Thyroid gland (tissue), 4 donors: ENCODE measurements around the gene CHN2. TPM values are rescaled to one million over a fixed set of nuclear protein-coding genes. Genes with fewer than 3 reads are reported as not detected.
A peak's percentile ranks its signal among the peaks of the same experiment; 100 is the strongest.

Source experiments
- DNase-seq, 2 donors: peaks; one replicate each; pipeline ENCODE4 v3.0.0-alpha.2; 2019
- H3K27ac ChIP-seq, 3 donors: fragments of 200-600 bp; sonication (generic); 1 replicate in 2 of 3; 2 replicates in 1 of 3; pipeline ENCODE4 v1.5.1; 2016 to 2019; ENCODE audit warnings: mild to moderate bottlenecking in 1 of 3, moderate library complexity in 1 of 3
- H3K27me3 ChIP-seq: fragments of 200-600 bp; sonication (generic); one replicate; pipeline ENCODE4 v1.5.1; 2019
- H3K36me3 ChIP-seq, 2 donors: fragments of 200-600 bp; sonication (generic); one replicate each; pipeline ENCODE4 v1.5.1; 2016 to 2019
- H3K4me1 ChIP-seq, 2 donors: fragments of 200-600 bp; sonication (generic); one replicate each; pipeline ENCODE4 v1.5.1; 2017 to 2019
- H3K4me3 ChIP-seq, 3 donors: fragments of 200-600 bp; sonication (generic); replicated peaks in 1 of 3; 1 replicate in 2 of 3; 2 replicates in 1 of 3; pipeline ENCODE4 v1.5.1; 2016; ENCODE audit warnings: mild to moderate bottlenecking in 1 of 3
- H3K9me3 ChIP-seq: fragments of 200-600 bp; sonication (generic); one replicate; pipeline ENCODE4 v1.5.1; 2017
- CTCF ChIP-seq, 6 experiments: fragments of 200-600 bp in 3 of 6; fragments of 450-650 bp in 3 of 6; sonication (generic) in 3 of 6; IDR thresholded peaks; one replicate each; pipeline ENCODE4 v1.5.1; 2016 to 2019; ENCODE audit warnings: antibody characterized with exemption in 6 of 6, mild to moderate bottlenecking in 2 of 6, inconsistent platforms in 1 of 6, moderate library complexity in 1 of 6
- POLR2A ChIP-seq, 2 donors: fragments of 450-650 bp; IDR thresholded peaks; one replicate each; pipeline ENCODE4 v1.6.1; 2017; ENCODE audit warnings: antibody characterized with exemption in 2 of 2, mild to moderate bottlenecking in 2 of 2, moderate library complexity in 1 of 2
- WGBS, 2 donors: methylation state at CpG; one replicate each; pipeline ENCODE4 v1.1.5; 2017; 5-methylcytosine and 5-hydroxymethylcytosine counted together
- intact Hi-C: fragments of 100-400 bp; cut with DNase I; formaldehyde crosslinking; loops from one replicate; pipeline ENCODE4 v1.15.1; 2023
- total RNA-seq, 4 donors: library from RNA; depleted of rRNA; stranded (reverse); fragments of >200 nt; gene quantifications; one replicate each; pipeline ENCODE4 v1.2.3, GENCODE V29; 2016

Gene CHN2
- total RNA-seq, 4 donors from 2014 or later: 11.7 to 54.3 (median 41.4) TPM

GRCh38 chr7:29342761-29343160 is 148.2 kb downstream of the CHN2 start:
- no peak for DNase-seq
- H3K27ac ChIP-seq: no peak overlapping the region
- intact Hi-C loops: no loop called here
- H3K9me3 ChIP-seq: no peaks in the 10 kb centered on the region
- H3K27me3 ChIP-seq: no peaks in the 10 kb centered on the region
- no peaks in the 10 kb centered on the region for H3K36me3 ChIP-seq
- no peak overlapping the region for H3K4me3 ChIP-seq
- TF ChIP-seq CTCF (IDR thresholded peaks at IDR 0.05): no peak
- WGBS, 2 donors: 88 to 94% methylated on average over 3 of the region's 3 CpGs
- H3K4me1 ChIP-seq: peaks cover 23 to 28% of the 10 kb centered on the region in 2 donors

DNA sequence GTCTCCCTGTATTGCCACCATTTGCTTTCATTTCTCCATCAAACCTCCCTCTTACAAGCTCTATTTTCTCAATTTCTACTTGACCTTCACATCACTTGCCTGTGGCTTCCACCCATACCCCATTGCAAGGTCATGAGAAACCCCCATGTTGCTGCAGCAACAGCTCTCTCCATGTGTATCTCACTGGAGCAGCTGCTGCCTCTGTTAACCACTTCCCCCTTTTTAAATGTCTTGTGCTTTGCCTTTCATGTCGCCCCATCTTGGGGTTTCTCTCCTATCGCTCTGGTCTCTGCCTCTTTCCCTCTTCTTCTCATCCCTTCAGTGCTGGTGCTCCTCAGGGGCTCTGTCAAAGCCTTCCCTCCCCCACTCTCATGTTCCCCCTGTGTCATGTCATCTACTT is 148.8 kb downstream of the CHN2 start:
- WGBS, 2 donors: 90 to 93% methylated on average over 2 of the region's 2 CpGs
- H3K27ac ChIP-seq: no peak overlapping the region
- H3K4me3 ChIP-seq: no peak overlapping the region
- H3K36me3 ChIP-seq: no peaks in the 10 kb centered on the region
- no peaks in the 10 kb centered on the region for H3K9me3 ChIP-seq
- H3K4me1 ChIP-seq: peaks cover 23 to 28% of the 10 kb centered on the region in 2 donors
- no peaks in the 10 kb centered on the region for H3K27me3 ChIP-seq
- no peak for TF ChIP-seq CTCF (IDR thresholded peaks at IDR 0.05)
- no peak for TF ChIP-seq POLR2A (IDR thresholded peaks at IDR 0.05)
- no peak for DNase-seq
- intact Hi-C loops: no loop called here

GRCh38 chr7:29344334-29344978 is 149.9 kb downstream of the CHN2 start:
- no peak for TF ChIP-seq POLR2A (IDR thresholded peaks at IDR 0.05)
- no peak for TF ChIP-seq CTCF (IDR thresholded peaks at IDR 0.05)
- H3K27ac ChIP-seq: no peak overlapping the region
- no peaks in the 10 kb centered on the region for H3K9me3 ChIP-seq
- no peaks in the 10 kb centered on the region for H3K27me3 ChIP-seq
- H3K36me3 ChIP-seq: no peaks in the 10 kb centered on the region
- 95 to 99% methylated on average over 4 of the region's 4 CpGs for WGBS, 2 donors
- no peak overlapping the region for H3K4me3 ChIP-seq
- intact Hi-C loops: no loop called here
- peaks cover 25 to 28% of the 10 kb centered on the region in 2 donors for H3K4me1 ChIP-seq
- DNase-seq: no peak

- Histone ChIP-seq H3K9me3 (no peaks in the 10 kb centered on the region), H3K27me3 (no peaks in the 10 kb centered on the region), H3K36me3 (no peaks in the 10 kb centered on the region), H3K4me1 (peaks cover 24 to 33% of the 10 kb centered on the region in 2 donors), H3K4me3 (no peak overlapping the region), H3K27ac (peak overlapping the region; percentile 10 to 81 (median 75))
- intact Hi-C loops: no loop called here
- whole genome bisulfite sequencing, 2 donors: 78 to 85% methylated on average over 8 to 9 of the region's 9 CpGs
- TF ChIP-seq CTCF (IDR thresholded peaks at IDR 0.05) (peak in 2 of 6 experiments; percentile 39), POLR2A (IDR thresholded peaks at IDR 0.05) (no peak)
- peak; percentile 39 to 43 for DNase-seq
These were observed 151.0 kb downstream of the CHN2 start for GRCh38 chr7:29345590-29345989.

GRCh38 chr7:29346231-29346978 is 151.8 kb downstream of the CHN2 start:
- Histone ChIP-seq H3K4me1 (peaks cover 30 to 37% of the 10 kb centered on the region in 2 donors), H3K27me3 (no peaks in the 10 kb centered on the region), H3K9me3 (no peaks in the 10 kb centered on the region), H3K4me3 (no peak overlapping the region), H3K36me3 (no peaks in the 10 kb centered on the region), H3K27ac (peak overlapping the region; percentile 10 to 81 (median 75))
- peak; percentile 33 to 53 for DNase-seq
- TF ChIP-seq POLR2A (IDR thresholded peaks at IDR 0.05) (no peak), CTCF (IDR thresholded peaks at IDR 0.05) (no peak)
- intact Hi-C loops: no loop called here
- WGBS, 2 donors: 60 to 67% methylated on average over 8 of the region's 8 CpGs
